A375 (cell line): Measurements from ENCODE around the gene TROAP. TPM values are rescaled to one million over a fixed set of nuclear protein-coding genes. Genes with fewer than 3 reads are reported as not detected.

Experiments used
- total RNA-seq: library from RNA; depleted of rRNA; stranded (reverse); fragments of >200 nt; shearing (Covaris generic); gene quantifications from 2 replicates; pipeline ENCODE4 v1.2.3, GENCODE V29; 2014; rRNA removed

Gene TROAP, protein sequence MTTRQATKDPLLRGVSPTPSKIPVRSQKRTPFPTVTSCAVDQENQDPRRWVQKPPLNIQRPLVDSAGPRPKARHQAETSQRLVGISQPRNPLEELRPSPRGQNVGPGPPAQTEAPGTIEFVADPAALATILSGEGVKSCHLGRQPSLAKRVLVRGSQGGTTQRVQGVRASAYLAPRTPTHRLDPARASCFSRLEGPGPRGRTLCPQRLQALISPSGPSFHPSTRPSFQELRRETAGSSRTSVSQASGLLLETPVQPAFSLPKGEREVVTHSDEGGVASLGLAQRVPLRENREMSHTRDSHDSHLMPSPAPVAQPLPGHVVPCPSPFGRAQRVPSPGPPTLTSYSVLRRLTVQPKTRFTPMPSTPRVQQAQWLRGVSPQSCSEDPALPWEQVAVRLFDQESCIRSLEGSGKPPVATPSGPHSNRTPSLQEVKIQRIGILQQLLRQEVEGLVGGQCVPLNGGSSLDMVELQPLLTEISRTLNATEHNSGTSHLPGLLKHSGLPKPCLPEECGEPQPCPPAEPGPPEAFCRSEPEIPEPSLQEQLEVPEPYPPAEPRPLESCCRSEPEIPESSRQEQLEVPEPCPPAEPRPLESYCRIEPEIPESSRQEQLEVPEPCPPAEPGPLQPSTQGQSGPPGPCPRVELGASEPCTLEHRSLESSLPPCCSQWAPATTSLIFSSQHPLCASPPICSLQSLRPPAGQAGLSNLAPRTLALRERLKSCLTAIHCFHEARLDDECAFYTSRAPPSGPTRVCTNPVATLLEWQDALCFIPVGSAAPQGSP
- total RNA-seq: 61.6 and 70.7 TPM in 2 replicates

DNA sequence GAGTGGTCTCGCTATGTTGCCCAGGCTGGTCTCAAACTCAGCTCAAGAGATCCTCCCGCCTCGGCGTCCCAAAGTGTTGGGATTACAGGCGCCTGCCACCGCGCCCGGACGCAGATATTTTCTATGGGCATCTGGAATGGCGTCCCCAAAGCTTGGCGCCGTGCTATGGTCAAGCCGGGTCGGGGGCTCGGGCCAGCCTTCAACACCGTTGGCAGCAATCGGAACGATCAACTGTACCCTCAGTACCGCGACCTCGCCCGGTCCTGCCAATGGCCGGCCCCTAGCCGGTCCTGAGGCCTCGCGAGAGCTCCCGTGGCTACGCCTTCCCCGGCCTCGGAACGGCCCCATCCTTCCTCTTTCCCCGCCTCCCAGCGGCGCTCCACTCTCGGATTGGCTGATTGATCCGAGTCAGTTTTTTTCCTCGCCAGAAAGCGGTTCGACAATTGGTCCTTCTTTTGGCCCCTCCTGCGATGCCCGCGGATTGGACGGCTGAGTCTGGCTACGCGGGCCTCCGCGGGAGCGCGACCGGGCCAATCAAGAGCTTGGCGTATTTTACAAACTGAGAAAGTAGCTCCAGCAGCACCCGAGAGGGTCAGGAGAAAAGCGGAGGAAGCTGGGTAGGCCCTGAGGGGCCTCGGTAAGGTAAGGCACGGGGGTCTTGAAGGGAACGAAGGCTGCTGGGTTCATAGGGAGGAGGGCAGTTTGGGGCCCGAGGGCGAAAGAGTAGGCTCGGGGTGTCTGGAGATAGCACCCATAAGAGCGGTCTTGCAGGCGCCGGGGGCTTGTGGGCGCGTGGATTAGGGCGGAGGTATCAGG, at the start of gene TROAP:
Gene TROAP, plus strand, starts transcription at position 548 of the 816 bp plus-strand sequence. CDS start 354 bp downstream, outside the sequence.

DNA sequence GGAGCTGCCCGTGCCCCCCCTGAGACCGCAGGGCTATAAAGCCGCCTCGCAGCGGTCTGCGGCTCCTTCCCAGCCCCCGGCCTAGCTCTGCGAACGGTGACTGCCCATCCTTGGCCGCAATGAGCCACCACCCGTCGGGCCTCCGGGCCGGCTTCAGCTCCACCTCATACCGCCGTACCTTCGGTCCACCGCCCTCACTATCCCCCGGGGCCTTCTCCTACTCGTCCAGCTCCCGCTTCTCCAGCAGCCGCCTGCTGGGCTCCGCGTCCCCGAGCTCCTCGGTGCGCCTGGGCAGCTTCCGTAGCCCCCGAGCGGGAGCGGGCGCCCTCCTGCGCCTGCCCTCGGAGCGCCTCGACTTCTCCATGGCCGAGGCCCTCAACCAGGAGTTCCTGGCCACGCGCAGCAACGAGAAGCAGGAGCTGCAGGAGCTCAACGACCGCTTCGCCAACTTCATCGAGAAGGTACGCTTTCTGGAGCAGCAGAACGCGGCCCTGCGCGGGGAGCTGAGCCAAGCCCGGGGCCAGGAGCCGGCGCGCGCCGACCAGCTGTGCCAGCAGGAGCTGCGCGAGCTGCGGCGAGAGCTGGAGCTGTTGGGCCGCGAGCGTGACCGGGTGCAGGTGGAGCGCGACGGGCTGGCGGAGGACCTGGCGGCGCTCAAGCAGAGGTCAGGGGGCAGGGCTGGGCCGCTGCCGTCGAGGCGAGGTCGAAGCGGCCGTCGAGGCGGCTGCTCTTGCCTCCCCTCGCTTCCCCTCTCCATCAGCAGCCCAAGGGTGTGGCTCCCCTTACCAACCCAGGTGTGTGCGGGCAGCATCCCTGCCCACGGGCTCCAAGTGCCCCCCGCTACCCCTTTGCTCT, 27.7 kb upstream of the TROAP start, which contains the start of gene PRPH:
Gene PRPH, plus strand, starts transcription at position 66 of the 855 bp plus-strand sequence. Its CDS starts 54 bp downstream, at position 120.

DNA sequence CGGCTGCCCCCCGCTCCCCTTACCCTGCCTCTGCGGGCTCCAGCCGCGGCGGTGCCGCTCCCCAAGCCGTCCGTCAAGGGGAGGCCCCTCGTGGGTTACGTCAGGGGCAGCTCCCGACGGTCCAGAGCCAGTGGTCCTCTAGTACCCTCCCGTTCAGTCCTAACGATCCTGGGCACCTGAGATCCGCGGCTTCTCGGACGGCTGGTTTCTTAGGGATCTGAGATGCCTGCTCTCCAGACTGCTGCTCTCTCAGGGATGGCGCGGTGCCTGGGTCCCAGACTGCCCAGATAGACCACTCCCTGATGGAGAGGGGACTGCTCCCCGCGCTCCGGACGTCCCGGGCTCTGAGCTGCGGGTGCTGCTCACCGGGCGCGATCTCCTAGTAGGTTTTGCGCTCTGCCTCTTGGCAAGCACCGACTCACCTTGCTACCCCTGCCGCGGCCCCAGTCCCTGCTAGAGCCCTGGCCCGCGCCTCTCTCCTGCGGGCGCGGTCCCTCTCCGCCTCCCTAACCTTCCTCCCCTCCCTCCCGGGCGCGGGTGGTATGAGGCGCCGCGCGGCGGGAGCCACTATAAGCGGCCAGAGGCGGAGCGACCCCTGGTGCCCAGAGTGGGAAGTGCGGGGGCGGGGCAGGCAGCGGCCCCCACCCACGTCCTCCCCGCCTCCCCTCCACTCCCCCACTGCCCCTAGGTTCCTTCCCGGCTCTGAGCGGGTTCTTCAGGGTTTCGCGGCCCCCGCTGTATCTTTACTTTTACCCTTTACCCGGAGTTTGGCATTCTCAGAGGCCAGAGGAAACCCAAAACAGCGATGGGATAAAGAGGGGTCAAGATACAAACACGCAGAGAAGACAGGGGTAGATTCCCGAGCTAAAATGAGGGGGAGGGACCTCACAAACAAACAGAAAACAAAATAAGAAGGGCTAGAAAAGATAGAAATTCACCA, 13.9 kb downstream of the TROAP start, which contains the start of gene C1QL4:
Gene C1QL4, minus strand, starts transcription at position 544 of the 940 bp plus-strand sequence. CDS start 711 bp downstream, outside the sequence.

DNA sequence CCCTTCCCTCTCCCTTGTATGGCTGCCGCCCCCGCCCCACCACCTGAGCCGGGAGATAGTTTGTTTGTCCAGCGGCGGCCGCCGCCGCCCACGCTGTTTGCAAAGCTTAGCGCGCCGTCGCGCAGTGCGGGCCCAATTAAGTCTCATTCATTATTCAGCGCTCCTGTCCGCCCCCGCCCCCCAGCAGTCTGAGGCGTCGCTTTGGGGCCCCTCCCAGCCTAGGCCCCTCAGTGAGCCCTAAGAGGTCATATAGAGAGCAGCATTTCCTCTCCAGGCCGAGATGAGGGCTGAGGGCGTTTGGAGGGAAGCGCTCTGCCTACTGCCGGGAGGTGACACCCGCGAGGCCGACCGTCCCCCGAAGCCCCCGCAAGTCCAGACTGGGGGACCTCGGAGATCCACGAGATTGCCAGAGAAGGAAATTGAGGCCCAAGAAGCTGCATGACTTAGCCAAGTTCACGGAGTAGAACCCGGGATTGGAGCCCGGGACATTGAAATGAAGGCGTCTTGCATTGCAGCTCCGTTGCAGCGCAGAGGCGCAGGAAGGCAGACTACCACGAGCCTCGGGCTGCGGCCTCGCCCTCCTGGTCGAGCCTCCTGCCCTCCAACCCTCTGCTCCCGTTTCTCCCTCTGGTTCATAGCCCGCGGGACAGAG, 23.7 kb downstream of the TROAP start, which contains the start of gene DNAJC22:
Gene DNAJC22, plus strand, starts transcription at position 230 of the 652 bp plus-strand sequence. CDS start 1,985 bp downstream, outside the sequence.

DNA sequence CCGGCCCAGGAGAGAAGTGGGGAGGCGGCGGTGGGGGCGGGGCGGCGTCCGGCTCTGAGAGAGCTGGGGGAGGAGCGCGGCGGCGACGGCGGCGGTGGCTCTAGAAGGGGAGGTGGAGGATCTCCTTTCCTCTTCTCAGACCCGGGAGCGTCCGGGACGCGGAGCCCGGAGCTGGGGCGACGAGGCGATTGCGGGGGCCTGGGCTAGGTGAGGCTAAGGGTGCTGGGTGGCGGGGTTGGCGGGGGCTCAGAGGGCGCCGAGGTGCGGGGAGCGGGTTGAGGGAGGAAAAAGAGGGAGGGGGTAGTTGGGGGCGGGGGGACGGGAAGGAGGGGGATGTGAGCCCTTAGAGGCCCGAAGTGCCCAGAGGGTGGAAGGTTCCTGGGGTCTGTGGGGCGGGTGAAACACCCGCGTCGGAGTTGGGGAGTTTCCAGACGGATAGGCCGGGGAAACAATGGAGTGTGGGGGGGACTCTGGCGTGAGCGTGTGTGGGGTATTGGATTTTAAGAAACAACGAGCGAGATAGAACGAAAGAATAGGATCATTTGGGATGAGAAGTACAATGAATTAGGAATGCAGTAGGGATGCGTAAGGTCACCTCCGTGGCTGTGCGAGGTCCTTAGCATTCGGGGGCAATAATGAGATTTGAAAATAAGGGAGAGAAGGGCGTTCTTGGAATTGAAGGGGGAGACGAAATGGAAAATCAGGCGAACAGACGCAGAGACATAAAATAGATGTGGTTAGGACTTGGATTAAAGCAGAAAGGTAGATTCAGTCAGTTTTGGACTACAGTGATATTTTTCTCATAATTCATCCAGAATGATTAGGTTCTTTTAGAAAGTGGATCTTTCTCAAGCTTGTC, 44.6 kb downstream of the TROAP start, which contains the start of gene SPATS2:
Gene SPATS2, plus strand, starts transcription at position 82 of the 859 bp plus-strand sequence. CDS start 93,551 bp downstream, outside the sequence.

Other genes starting within 250 kb of the TROAP start
- gene DHH, start 228.5 kb upstream of the TROAP start, total RNA-seq: 0.29 and 0.87 TPM in 2 replicates
- gene LMBR1L, start 212.4 kb upstream of the TROAP start, total RNA-seq: 11.1 and 14.3 TPM in 2 replicates
- 2,083 and 2,392 TPM in 2 replicates for gene TUBA1B, start 191.9 kb upstream of the TROAP start, total RNA-seq
- 84.2 and 95.1 TPM in 2 replicates for gene TUBA1A, start 134.2 kb upstream of the TROAP start, total RNA-seq
- 616 and 777 TPM in 2 replicates for gene TUBA1C, start 58.2 kb upstream of the TROAP start, total RNA-seq
- 0.68 and 1.0 TPM in 2 replicates for gene PRPH, start 28.1 kb upstream of the TROAP start, total RNA-seq
- 2.2 and 4.4 TPM in 2 replicates for gene C1QL4, start 13.9 kb downstream of the TROAP start, total RNA-seq
- gene DNAJC22, start 23.6 kb downstream of the TROAP start, total RNA-seq: 14.7 and 18.5 TPM in 2 replicates
- gene SPATS2, start 44.2 kb downstream of the TROAP start, total RNA-seq: 13.0 and 15.8 TPM in 2 replicates
- 2.1 and 3.2 TPM in 2 replicates for gene KCNH3, start 215.8 kb downstream of the TROAP start, total RNA-seq
- 78.9 and 84.6 TPM in 2 replicates for gene MCRS1, start 244.9 kb downstream of the TROAP start, total RNA-seq